ENCODE measurements around the gene MMP27. TPM values are rescaled to one million over a fixed set of nuclear protein-coding genes. Genes with fewer than 3 reads are reported as not detected.

MMP27 gene
- polyA plus RNA-seq, 4 donors, result not detected

Other genes with a start within 250 kb of the MMP27 start
- gene MMP7, start 175.0 kb downstream of the MMP27 start, polyA plus RNA-seq (ENCODE audit: insufficient read length in 4 of 4), result 10 to 100 TPM in 3 of 4 donors, under 1 TPM in 1; 0.50 to 31.0 (median 25.4) TPM
- gene MMP20, start 80.4 kb downstream of the MMP27 start, polyA plus RNA-seq (ENCODE audit: insufficient read length in 4 of 4), result not detected
- under 1 TPM in 1 of 4 donors, not detected in 3; 0.11 TPM for gene MMP8, start 19.2 kb upstream of the MMP27 start, polyA plus RNA-seq (ENCODE audit: insufficient read length in 4 of 4)
- gene MMP10, start 74.9 kb upstream of the MMP27 start, polyA plus RNA-seq (ENCODE audit: insufficient read length in 4 of 4), result under 1 TPM in 2 of 4 donors, not detected in 2; 0.07 to 0.22 TPM
- under 1 TPM in 3 of 4 donors, not detected in 1; 0.11 to 0.47 (median 0.12) TPM for gene MMP1, start 92.4 kb upstream of the MMP27 start, polyA plus RNA-seq (ENCODE audit: insufficient read length in 4 of 4)
- under 1 TPM in 1 of 4 donors, not detected in 3; 0.10 TPM for gene MMP3, start 137.8 kb upstream of the MMP27 start, polyA plus RNA-seq (ENCODE audit: insufficient read length in 4 of 4)
- 1 to 10 TPM in 3 of 4 donors, under 1 TPM in 1; 0.07 to 6.8 (median 2.3) TPM for gene MMP12, start 169.2 kb upstream of the MMP27 start, polyA plus RNA-seq (ENCODE audit: insufficient read length in 4 of 4)
- gene MMP13, start 250.0 kb upstream of the MMP27 start, polyA plus RNA-seq (ENCODE audit: insufficient read length in 4 of 4), result under 1 TPM in 3 of 4 donors, not detected in 1; 0.13 to 0.18 (median 0.14) TPM